MG63 (cell line): ENCODE data around the gene CORIN. TPM values are rescaled to one million over a fixed set of nuclear protein-coding genes. Genes with fewer than 3 reads are reported as not detected.

Experiments
- DNase-seq: peaks from one replicate; pipeline ENCODE4 v3.0.0-alpha.2; 2020
- H3K27me3 ChIP-seq: fragments of 250-450 bp; sonication (Bioruptor Pico); 2 replicates; pipeline ENCODE4 v1.5.1; 2020; ENCODE audit warnings: mild to moderate bottlenecking, moderate library complexity
- H3K36me3 ChIP-seq: fragments of 250-450 bp; sonication (Bioruptor Pico); 2 replicates; pipeline ENCODE4 v1.5.1; 2020; ENCODE audit warnings: mild to moderate bottlenecking, moderate library complexity
- H3K4me3 ChIP-seq: fragments of 250-450 bp; sonication (Bioruptor Pico); 2 replicates; pipeline ENCODE4 v1.5.1; 2020; ENCODE audit warnings: mild to moderate bottlenecking, moderate library complexity
- H3K9me3 ChIP-seq: fragments of 250-450 bp; sonication (Bioruptor Pico); 2 replicates; pipeline ENCODE4 v1.5.1; 2020; ENCODE audit warnings: mild to moderate bottlenecking, moderate library complexity
- total RNA-seq: library from RNA; depleted of rRNA; stranded (reverse); fragments of >200 nt; shearing (Covaris generic); gene quantifications from 2 replicates; pipeline ENCODE4 v1.2.3, GENCODE V29; 2014; ENCODE audit warnings: low replicate concordance; rRNA removed

CORIN gene
- total RNA-seq: not detected in 2 replicates

GRCh38 chr4:47837908-47838294 is at the start of gene CORIN:
TSS of gene CORIN (minus strand) at chr4:47838067. CDS start at chr4:47837949, 118 bp downstream.
- H3K9me3 ChIP-seq: no peaks in the 10 kb centered on the region
- H3K4me3 ChIP-seq: peak within 1 kb of the TSS; percentile 46
- H3K36me3 ChIP-seq: no peaks in the 10 kb centered on the region
- no peak for DNase-seq
- H3K27me3 ChIP-seq: no peaks in the 10 kb centered on the region

GRCh38 chr4:47882228-47882627 is 44.4 kb upstream of the CORIN start:
- Histone ChIP-seq H3K9me3 (no peaks in the 10 kb centered on the region), H3K36me3 (peaks cover 18% of the 10 kb centered on the region), H3K4me3 (no peak overlapping the region), H3K27me3 (no peaks in the 10 kb centered on the region)
- DNase-seq: no peak

GRCh38 chr4:47879458-47879857 is 41.6 kb upstream of the CORIN start:
- Histone ChIP-seq H3K27me3 (no peaks in the 10 kb centered on the region), H3K9me3 (no peaks in the 10 kb centered on the region), H3K36me3 (peaks cover 35% of the 10 kb centered on the region), H3K4me3 (no peak overlapping the region)
- DNase-seq: no peak

- no peaks in the 10 kb centered on the region for H3K27me3 ChIP-seq
- no peak overlapping the region for H3K4me3 ChIP-seq
- no peak for DNase-seq
- peaks cover 51% of the 10 kb centered on the region for H3K36me3 ChIP-seq
- H3K9me3 ChIP-seq: no peaks in the 10 kb centered on the region
These were observed 39.1 kb upstream of the CORIN start for GRCh38 chr4:47876784-47877546.

GRCh38 chr4:47876310-47876709 is 38.4 kb upstream of the CORIN start:
- DNase-seq: no peak
- H3K27me3 ChIP-seq: no peaks in the 10 kb centered on the region
- H3K36me3 ChIP-seq: peaks cover 53% of the 10 kb centered on the region
- H3K9me3 ChIP-seq: no peaks in the 10 kb centered on the region
- no peak overlapping the region for H3K4me3 ChIP-seq

- DNase-seq: no peak
- Histone ChIP-seq H3K9me3 (no peaks in the 10 kb centered on the region), H3K4me3 (no peak overlapping the region), H3K27me3 (no peaks in the 10 kb centered on the region), H3K36me3 (peaks cover 51% of the 10 kb centered on the region)
These were observed 36.1 kb upstream of the CORIN start for GRCh38 chr4:47873877-47874541.

DNA sequence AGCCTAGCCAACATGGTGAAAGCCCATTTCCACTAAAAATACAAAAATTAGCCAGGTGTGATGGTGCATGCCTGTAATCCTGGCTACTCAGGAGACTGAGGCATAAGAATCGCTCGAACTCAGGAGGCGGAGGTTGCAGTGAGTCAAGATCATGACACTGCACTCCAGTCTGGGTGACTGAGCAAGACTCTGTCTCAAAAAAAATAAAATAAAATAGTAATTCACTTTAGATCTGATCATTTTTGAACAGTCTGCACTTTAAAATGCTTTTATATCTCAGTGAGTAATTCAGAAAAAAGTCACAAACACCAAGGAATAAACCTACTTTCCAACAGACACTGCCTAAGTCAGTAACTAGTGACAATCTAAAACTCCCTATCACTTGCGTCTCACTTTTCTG is 25.6 kb upstream of the CORIN start:
- DNase-seq: no peak
- Histone ChIP-seq H3K27me3 (no peaks in the 10 kb centered on the region), H3K36me3 (peaks cover 2% of the 10 kb centered on the region; the same call in 1 of the 2 replicates), H3K9me3 (no peaks in the 10 kb centered on the region), H3K4me3 (no peak overlapping the region)

GRCh38 chr4:47862297-47862696 is 24.4 kb upstream of the CORIN start:
- Histone ChIP-seq H3K4me3 (no peak overlapping the region), H3K9me3 (no peaks in the 10 kb centered on the region), H3K27me3 (no peaks in the 10 kb centered on the region), H3K36me3 (peaks cover 2% of the 10 kb centered on the region; the same call in 1 of the 2 replicates)
- no peak for DNase-seq

- no peaks in the 10 kb centered on the region for H3K27me3 ChIP-seq
- no peaks in the 10 kb centered on the region for H3K9me3 ChIP-seq
- peaks cover 2% of the 10 kb centered on the region; the same call in 1 of the 2 replicates for H3K36me3 ChIP-seq
- no peak overlapping the region for H3K4me3 ChIP-seq
- DNase-seq: no peak
These were observed 22.4 kb upstream of the CORIN start for GRCh38 chr4:47860305-47860704.

GRCh38 chr4:47858006-47858405 is 20.1 kb upstream of the CORIN start:
- H3K9me3 ChIP-seq: no peaks in the 10 kb centered on the region
- H3K4me3 ChIP-seq: no peak overlapping the region
- DNase-seq: no peak
- H3K27me3 ChIP-seq: no peaks in the 10 kb centered on the region
- H3K36me3 ChIP-seq: peaks cover 2% of the 10 kb centered on the region

- H3K27me3 ChIP-seq: no peaks in the 10 kb centered on the region
- no peak overlapping the region for H3K4me3 ChIP-seq
- no peak for DNase-seq
These were observed 18.8 kb upstream of the CORIN start for GRCh38 chr4:47856713-47857112.

GRCh38 chr4:47855350-47855749 is 17.5 kb upstream of the CORIN start:
- H3K4me3 ChIP-seq: no peak overlapping the region
- H3K9me3 ChIP-seq: no peaks in the 10 kb centered on the region
- DNase-seq: no peak
- no peaks in the 10 kb centered on the region; the same call in 1 of the 2 replicates for H3K36me3 ChIP-seq
- no peaks in the 10 kb centered on the region for H3K27me3 ChIP-seq

More at GRCh38 chr4:47856713-47857112, 18.8 kb upstream of the CORIN start:
- Histone ChIP-seq H3K9me3 (no peaks in the 10 kb centered on the region), H3K36me3 (no peaks in the 10 kb centered on the region; the same call in none of the 2 replicates)

GRCh38 chr4:47852136-47852535 is 14.3 kb upstream of the CORIN start:
- no peaks in the 10 kb centered on the region for H3K27me3 ChIP-seq
- peak; percentile 32 for DNase-seq
- H3K36me3 ChIP-seq: no peaks in the 10 kb centered on the region; the same call in none of the 2 replicates
- no peak overlapping the region for H3K4me3 ChIP-seq
- no peaks in the 10 kb centered on the region for H3K9me3 ChIP-seq

DNA sequence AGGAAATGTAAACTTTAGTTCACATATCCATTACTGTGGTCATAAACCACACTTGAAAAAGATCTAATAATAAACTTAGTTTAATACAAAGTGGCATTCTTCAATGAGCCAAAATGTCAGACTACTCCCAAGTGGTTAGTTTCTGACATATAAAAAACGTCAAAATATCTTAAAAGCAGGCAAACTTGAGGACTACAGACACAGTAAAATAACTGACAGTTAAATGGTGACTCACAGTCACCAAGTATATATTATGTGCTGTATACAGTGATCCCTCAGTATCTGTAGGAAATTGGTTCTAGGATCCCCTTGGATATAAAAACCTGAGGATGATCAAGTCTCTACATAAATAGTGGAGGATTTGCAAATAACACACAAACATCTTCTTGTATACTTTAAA is 11.6 kb upstream of the CORIN start:
- Histone ChIP-seq H3K36me3 (no peaks in the 10 kb centered on the region; the same call in none of the 2 replicates), H3K4me3 (no peak overlapping the region), H3K9me3 (no peaks in the 10 kb centered on the region), H3K27me3 (no peaks in the 10 kb centered on the region)
- DNase-seq: no peak

DNA sequence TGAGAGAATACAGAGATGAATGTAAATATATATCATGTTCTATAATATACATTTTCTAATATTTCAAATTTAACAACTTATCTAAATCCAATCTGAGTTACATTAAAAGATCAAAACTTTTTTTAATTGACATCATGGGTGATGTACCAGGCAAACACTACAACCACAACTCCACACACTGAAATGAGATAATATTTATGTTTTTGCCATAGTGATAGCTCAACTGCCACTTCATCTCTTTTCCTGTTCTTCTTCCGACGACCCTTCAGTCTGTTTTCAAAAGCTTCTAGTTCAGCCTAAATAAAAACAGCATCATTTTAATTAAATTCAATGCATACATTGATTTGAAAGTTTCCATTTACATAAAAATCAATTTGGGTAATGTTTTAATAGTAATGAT is 10.2 kb upstream of the CORIN start:
- DNase-seq: no peak
- no peaks in the 10 kb centered on the region; the same call in none of the 2 replicates for H3K36me3 ChIP-seq
- no peaks in the 10 kb centered on the region for H3K9me3 ChIP-seq
- H3K27me3 ChIP-seq: no peaks in the 10 kb centered on the region
- H3K4me3 ChIP-seq: no peak overlapping the region

- Histone ChIP-seq H3K27me3 (no peaks in the 10 kb centered on the region), H3K36me3 (no peaks in the 10 kb centered on the region; the same call in none of the 2 replicates), H3K9me3 (no peaks in the 10 kb centered on the region), H3K4me3 (no peak overlapping the region)
- no peak for DNase-seq
These were observed 5.1 kb upstream of the CORIN start for GRCh38 chr4:47842985-47843384.

GRCh38 chr4:47840291-47840690 is 2.4 kb upstream of the CORIN start:
- DNase-seq: no peak
- no peaks in the 10 kb centered on the region for H3K9me3 ChIP-seq
- no peaks in the 10 kb centered on the region for H3K36me3 ChIP-seq
- no peak overlapping the region for H3K4me3 ChIP-seq
- no peaks in the 10 kb centered on the region for H3K27me3 ChIP-seq

DNA sequence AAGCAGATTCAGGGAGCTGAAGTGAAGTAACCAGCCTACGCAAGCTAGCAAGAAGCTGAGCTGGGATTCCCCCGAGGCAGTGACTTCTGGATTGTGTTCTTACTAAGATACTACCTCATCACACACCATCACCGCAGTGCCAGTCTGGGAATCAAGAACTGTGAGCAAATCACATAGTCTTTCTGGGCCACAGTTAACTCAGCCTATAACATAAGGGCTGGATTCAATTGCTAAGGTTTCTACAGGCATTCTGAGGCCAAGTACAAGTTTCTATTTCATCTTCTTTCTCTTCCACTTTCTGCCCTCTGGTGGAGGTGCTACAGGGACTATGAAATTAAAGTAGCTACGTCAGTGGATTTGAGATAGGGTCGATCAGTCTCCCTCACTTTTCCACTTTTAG is 1.4 kb upstream of the CORIN start:
- Histone ChIP-seq H3K4me3 (no peak overlapping the region), H3K27me3 (no peaks in the 10 kb centered on the region), H3K9me3 (no peaks in the 10 kb centered on the region), H3K36me3 (no peaks in the 10 kb centered on the region)
- DNase-seq: no peak
